GM10266 (cell line): ENCODE measurements around the gene DDAH1.

Source experiments
- DNase-seq: peaks from one replicate; pipeline ENCODE4 v3.0.0; 2012; ENCODE audit errors: extremely low spot score
- TF ChIP-seq, protein P1 (sequence below): IDR thresholded peaks from 2 replicates; pipeline ENCODE4 v1.5.1; 2012; ENCODE audit warnings: mild to moderate bottlenecking, low read depth; ENCODE audit not compliant: control insufficient read depth, insufficient read depth; ENCODE audit errors: missing control alignments

The DDAH1 gene

DNA sequence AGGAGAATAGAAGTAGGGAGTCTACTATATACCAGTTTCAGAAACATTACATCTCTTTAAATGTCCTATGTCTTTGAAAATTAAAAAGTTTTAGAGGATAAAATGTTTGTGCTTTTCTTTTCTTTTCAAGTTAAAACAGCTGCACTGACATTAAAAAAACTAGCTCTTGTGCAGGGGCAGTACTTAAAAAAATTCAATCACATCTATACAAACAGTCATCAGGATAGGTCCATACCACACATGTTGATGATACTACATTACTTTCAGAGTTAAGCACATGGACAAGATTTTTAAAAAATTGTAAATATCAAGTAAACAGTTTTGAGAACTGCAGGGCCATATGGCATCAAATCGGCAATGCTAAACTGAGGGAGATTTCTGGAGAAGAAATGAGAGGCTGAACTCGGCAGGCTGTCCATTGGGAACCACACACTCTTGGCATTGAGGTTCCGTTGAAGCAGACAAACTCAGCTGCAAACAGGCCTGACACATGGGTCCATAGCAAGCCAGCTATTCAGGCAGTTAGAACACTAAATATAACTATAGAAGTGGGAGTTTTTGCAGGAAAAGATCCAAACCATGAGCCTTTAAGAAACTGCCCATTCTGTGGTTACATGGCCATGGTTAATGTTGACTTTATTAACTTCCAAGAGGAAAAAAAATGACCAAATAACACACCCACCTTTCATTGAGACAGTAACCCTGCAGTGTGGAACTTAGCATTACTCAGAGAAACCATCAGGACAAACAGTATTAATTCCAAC, 104.0 kb downstream of the DDAH1 start:
- TF ChIP-seq, protein P1, sequence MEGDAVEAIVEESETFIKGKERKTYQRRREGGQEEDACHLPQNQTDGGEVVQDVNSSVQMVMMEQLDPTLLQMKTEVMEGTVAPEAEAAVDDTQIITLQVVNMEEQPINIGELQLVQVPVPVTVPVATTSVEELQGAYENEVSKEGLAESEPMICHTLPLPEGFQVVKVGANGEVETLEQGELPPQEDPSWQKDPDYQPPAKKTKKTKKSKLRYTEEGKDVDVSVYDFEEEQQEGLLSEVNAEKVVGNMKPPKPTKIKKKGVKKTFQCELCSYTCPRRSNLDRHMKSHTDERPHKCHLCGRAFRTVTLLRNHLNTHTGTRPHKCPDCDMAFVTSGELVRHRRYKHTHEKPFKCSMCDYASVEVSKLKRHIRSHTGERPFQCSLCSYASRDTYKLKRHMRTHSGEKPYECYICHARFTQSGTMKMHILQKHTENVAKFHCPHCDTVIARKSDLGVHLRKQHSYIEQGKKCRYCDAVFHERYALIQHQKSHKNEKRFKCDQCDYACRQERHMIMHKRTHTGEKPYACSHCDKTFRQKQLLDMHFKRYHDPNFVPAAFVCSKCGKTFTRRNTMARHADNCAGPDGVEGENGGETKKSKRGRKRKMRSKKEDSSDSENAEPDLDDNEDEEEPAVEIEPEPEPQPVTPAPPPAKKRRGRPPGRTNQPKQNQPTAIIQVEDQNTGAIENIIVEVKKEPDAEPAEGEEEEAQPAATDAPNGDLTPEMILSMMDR = no peak
- no peak for DNase-seq

DNA sequence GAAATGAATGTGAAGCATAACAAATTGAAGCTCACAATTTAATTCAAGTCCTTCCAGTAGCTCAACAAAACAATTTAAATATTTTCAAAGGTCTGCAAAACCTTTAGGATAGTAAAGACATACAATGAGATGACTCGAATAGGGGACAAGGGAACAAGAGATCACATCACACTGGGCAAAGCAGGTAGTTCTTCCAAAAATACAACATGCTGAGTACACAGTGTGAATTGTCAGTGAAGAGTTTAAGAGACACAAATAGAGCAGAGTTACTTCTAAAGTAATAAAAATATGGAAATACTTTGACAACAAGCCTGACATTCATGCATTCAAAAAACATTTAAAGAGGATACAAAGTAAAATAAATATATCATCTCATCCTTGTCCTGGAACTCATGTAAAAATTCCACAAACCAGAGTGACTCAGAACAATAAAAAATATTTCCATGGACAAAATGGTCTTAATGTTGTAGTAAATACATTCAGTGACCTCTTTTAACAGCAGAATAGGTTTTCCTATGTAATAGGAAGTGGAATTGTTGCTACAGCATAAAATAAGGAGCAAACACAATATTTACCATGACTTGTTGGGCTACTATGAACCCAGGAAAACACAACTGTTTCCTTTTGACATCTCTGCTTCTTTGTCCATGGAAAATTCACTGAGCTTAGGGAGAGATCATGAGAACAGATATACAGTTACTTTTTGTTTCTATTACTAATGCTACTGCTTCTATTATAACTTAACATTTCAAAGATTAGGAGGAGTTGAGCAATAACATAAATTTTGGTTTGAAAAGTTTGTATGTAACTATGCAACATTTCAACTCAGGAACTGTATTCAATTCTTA, 104.9 kb downstream of the DDAH1 start:
- DNase-seq = no peak

DNA sequence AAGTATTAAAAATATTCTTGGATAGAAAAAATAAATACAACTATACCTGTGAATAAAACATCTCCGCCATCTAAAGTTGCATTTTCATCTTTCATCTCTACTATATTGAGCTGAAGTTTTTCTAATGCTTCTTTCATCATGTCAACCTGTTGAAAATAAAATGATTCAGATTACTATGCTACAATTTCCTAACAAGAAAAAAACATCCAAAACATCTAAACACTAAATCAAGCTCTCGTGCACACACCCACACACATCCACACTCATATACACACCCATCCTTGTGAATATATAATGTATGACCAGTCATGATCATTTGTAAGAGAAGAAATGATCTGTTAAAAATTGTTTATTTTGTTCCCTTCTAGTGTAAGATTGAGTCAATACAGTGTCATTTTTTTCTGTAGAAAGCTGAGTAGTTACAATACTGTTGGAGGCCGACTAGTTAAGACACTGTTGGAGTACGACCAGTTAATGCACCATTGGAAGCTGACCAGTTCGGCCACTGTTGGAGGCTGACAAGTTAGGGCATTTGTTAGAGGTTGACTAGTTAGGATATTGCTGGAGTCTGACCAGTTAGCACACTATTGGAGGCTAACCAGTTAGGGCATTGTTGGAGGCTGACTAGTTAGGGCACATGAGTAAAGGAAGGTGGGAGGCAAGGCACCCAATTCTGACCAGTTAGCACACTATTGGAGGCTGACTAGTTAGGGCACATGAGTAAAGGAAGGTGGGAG, 106.1 kb downstream of the DDAH1 start:
- TF ChIP-seq, protein P1 = no peak
- no peak for DNase-seq

More for the DNA sequence above, 104.9 kb downstream of the DDAH1 start:
- TF ChIP-seq, protein P1 = no peak

DNA sequence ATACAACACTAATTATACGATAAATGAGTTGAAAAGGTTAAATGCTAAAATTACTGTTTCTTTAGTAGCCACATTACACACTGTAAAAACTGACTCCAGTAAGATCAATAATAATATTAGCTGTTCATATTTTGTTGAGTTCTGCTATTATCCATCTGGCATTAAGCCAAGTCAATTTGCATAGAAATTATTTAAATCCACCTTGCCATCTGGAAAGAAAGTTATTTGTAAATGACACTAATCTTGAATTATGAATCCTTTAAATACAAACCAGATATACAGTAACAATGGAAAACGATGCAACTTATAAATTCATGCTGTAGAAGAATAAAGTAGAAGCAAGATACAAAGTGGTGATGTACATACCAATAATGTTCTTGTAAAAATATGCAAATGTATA, 107.1 kb downstream of the DDAH1 start:
- no peak for DNase-seq
- TF ChIP-seq, protein P1 = no peak

DNA sequence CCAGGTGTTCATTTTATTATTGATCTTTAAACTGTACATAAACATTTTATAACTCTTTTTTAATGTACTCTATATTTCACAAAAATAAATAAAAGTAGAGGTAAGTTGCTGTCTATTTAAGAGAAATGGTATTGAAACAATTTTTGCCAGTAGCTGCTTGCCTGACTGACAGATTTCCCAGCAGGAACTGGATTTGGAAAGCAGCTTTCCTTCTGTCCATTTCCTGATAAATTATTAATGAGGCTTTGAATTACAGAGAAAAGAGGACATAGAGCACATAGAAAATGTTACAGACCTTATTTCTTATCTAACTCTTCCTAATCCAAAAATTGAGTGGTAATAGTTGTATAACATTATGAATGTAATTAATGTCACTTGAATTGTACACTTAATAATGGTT, 108.8 kb downstream of the DDAH1 start:
- DNase-seq = no peak
- TF ChIP-seq, protein P1 = no peak

DNA sequence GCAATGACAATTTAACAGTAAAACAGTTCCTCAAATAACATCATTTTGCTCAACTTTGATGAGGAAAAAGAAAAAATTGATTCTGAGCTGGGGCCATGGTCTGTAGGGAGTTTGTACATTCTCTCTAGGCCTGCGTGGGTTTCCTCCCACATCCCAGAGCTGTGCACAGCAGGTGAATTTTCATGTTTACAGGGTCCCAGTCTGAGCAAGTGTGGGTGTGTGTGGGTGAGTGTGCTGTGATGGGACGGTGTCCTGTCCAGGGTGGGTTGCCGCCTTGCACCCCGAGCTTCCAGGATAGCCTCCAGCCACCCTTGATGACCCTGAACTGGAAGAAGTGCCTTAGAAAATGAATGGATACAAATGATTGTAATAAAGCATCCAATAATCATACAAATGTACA, 112.9 kb downstream of the DDAH1 start:
- TF ChIP-seq, protein P1 = no peak
- DNase-seq = no peak
